HG03045 (cell line): ENCODE results near the gene RCSD1.

Source experiments
- ATAC-seq: cut with Tn5 transposase; IDR thresholded peaks from one replicate; pipeline ENCODE4 v1.9.1; 2021; ENCODE audit warnings: mild to moderate bottlenecking, moderate library complexity; ENCODE audit not compliant: unreplicated experiment

Gene RCSD1

GRCh38 chr1:167663002-167663772 lies 33.2 kb downstream of the RCSD1 start:
- peak; percentile 78 for ATAC-seq

GRCh38 chr1:167665469-167665868 lies 35.4 kb downstream of the RCSD1 start:
- ATAC-seq: no peak

GRCh38 chr1:167666416-167666815 lies 36.4 kb downstream of the RCSD1 start:
- ATAC-seq: no peak

GRCh38 chr1:167667536-167667935 lies 37.5 kb downstream of the RCSD1 start:
- no peak for ATAC-seq

- peak; percentile 64 for ATAC-seq
These were observed 38.1 kb downstream of the RCSD1 start for GRCh38 chr1:167668108-167668507.

- peak; percentile 62 for ATAC-seq
These were observed 39.4 kb downstream of the RCSD1 start for GRCh38 chr1:167669209-167670124.

- ATAC-seq: no peak
These were observed 40.5 kb downstream of the RCSD1 start for GRCh38 chr1:167670563-167670962.

GRCh38 chr1:167671727-167672511 lies 41.9 kb downstream of the RCSD1 start:
- ATAC-seq: no peak

GRCh38 chr1:167672831-167673230 lies 42.8 kb downstream of the RCSD1 start:
- no peak for ATAC-seq

GRCh38 chr1:167673265-167673664 lies 43.2 kb downstream of the RCSD1 start:
- no peak for ATAC-seq

GRCh38 chr1:167674156-167674555 lies 44.1 kb downstream of the RCSD1 start:
- ATAC-seq: no peak

- ATAC-seq: no peak
These were observed 45.4 kb downstream of the RCSD1 start for GRCh38 chr1:167675440-167675839.

GRCh38 chr1:167676205-167676915 lies 46.3 kb downstream of the RCSD1 start:
- peak; percentile 39 for ATAC-seq

- no peak for ATAC-seq
These were observed 47.1 kb downstream of the RCSD1 start for GRCh38 chr1:167676916-167677848.

- no peak for ATAC-seq
These were observed 48.4 kb downstream of the RCSD1 start for GRCh38 chr1:167678422-167678821.

GRCh38 chr1:167678838-167679237 lies 48.8 kb downstream of the RCSD1 start:
- ATAC-seq: no peak

GRCh38 chr1:167679714-167680113 lies 49.7 kb downstream of the RCSD1 start:
- no peak for ATAC-seq

- ATAC-seq: no peak
These were observed 51.0 kb downstream of the RCSD1 start for GRCh38 chr1:167681024-167681423.

GRCh38 chr1:167681451-167682098 lies 51.5 kb downstream of the RCSD1 start:
- ATAC-seq: no peak
